ENCODE measurements around the gene PRPF18.

The PRPF18 gene

DNA sequence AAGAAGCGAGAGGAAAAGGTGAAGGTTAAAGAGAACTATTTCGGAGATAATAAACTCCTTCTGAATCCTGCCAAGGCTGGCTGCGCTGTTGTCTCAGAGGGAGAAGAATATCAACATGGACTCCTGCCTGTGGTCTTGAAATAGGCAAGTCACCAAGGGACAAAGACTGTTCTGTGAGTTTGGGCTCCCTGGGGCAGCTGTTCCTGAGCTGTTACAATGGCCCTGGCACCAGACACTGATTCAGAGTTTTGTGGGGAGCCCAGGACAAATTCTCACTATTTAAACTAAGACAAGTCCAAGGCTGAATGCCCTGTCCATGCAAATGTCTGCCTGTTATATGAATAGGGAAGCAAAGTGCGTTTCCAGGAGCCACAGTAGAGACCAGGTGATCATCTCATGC, 81.4 kb downstream of the PRPF18 start:
- no peak overlapping the region for H3K4me3 ChIP-seq (ENCODE audit: low read length)
- no peak for DNase-seq (ENCODE audit: low read depth)
- TF ChIP-seq, protein P1, sequence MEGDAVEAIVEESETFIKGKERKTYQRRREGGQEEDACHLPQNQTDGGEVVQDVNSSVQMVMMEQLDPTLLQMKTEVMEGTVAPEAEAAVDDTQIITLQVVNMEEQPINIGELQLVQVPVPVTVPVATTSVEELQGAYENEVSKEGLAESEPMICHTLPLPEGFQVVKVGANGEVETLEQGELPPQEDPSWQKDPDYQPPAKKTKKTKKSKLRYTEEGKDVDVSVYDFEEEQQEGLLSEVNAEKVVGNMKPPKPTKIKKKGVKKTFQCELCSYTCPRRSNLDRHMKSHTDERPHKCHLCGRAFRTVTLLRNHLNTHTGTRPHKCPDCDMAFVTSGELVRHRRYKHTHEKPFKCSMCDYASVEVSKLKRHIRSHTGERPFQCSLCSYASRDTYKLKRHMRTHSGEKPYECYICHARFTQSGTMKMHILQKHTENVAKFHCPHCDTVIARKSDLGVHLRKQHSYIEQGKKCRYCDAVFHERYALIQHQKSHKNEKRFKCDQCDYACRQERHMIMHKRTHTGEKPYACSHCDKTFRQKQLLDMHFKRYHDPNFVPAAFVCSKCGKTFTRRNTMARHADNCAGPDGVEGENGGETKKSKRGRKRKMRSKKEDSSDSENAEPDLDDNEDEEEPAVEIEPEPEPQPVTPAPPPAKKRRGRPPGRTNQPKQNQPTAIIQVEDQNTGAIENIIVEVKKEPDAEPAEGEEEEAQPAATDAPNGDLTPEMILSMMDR (conservative IDR thresholded peaks at IDR 0.05; ENCODE audit: low read depth, low read length), result no peak

DNA sequence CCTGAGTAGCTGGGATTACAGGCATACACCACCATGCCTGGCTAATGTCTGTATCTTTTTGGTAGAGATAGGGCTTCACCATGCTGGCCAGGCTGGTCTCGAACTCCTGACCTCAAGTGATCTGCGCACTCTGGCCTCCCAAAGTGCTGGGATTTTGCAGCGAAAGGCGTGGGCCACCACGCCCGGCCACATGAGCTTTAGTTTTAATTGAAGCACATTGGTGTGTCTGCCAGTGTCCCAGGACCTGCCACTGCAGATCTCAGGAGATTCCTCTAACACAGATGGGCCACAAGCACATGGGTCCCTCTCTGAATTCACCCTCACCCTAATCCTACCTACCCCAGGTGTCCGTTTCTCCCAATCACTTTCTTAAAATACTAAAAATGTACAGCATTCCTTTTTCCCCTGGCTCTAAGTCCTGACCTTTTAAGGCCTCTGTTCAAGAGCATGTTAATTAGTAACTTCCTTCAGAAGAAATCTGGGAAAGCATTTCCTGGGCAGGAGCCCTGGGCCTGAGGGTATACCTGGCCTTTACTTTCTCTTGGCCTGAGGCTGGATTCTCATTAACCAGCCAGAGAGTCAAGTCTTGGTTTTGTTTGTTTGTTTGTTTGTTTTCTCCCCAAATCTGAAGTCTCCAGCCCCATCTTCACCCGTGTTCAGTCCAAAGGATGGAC, 82.6 kb downstream of the PRPF18 start:
- TF ChIP-seq, protein P1 (conservative IDR thresholded peaks at IDR 0.05; ENCODE audit: low read depth, low read length), result no peak
- no peak for DNase-seq (ENCODE audit: low read depth)
- H3K4me3 ChIP-seq (ENCODE audit: low read length), result no peak overlapping the region

DNA sequence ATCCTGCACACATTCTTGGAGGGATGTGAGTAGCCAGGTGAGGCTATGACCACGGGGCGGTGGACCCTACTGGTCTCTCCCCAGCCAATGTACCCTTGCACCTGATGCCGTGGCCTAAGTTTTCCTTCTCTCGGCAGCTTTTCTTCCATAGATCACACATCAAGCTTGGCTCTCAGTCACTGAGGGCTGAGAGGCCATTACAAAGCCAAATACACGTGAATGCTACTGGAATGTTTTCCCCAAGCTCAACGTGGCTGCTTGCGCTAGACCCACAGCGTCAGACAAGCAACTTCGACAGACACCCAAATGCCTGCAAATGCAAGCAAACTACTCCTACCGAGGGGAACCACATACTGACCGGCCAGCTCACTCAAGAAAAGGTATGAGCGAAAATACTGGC, 83.1 kb downstream of the PRPF18 start:
- TF ChIP-seq, protein P1 (conservative IDR thresholded peaks at IDR 0.05; ENCODE audit: low read depth, low read length), result no peak
- H3K4me3 ChIP-seq (ENCODE audit: low read length), result no peak overlapping the region
- no peak for DNase-seq (ENCODE audit: low read depth)

DNA sequence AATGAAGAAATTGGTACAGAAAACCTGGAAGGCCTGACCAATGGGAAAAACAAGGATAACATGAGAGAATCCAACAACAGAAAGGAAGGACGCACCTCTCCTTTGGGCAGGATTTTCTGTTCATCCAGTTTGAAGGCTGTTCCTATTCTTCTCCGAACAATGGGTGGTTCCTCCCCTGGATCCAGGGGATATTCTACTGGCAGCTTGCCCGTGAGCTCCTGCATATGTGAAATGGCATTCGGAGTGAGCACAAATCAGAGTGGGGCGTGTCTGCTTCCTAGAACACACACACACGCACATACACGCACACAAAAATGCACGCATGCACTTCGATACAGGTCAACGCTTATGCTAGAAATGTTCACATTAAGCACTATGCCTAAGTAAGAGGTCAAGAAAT, 83.5 kb downstream of the PRPF18 start:
- DNase-seq (ENCODE audit: low read depth), result no peak
- TF ChIP-seq, protein P1 (conservative IDR thresholded peaks at IDR 0.05; ENCODE audit: low read depth, low read length), result no peak

DNA sequence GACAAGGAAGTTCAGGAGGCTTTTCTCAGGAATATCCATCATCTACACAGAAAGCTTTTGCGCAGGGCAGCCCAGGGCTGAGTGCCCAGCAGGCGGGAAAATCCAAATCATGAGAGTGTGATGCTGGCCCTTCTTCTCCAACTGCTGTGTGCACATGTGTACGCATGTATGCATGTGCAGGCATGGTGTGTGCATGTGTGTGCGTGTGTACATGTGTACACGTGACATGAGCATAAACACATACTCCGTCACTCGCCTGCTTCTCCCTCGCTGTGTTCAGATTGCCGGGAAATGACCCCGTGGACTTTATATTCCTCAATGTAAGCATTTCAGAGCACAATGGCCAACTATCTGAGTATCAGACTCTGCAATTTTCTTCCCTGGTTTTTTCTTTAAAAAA, 85.1 kb downstream of the PRPF18 start:
- TF ChIP-seq, protein P1 (conservative IDR thresholded peaks at IDR 0.05; ENCODE audit: low read depth, low read length), result no peak
- no peak overlapping the region for H3K4me3 ChIP-seq (ENCODE audit: low read length)
- no peak for DNase-seq (ENCODE audit: low read depth)

More for the DNA sequence above, 83.5 kb downstream of the PRPF18 start:
- no peak overlapping the region for H3K4me3 ChIP-seq (ENCODE audit: low read length)

DNA sequence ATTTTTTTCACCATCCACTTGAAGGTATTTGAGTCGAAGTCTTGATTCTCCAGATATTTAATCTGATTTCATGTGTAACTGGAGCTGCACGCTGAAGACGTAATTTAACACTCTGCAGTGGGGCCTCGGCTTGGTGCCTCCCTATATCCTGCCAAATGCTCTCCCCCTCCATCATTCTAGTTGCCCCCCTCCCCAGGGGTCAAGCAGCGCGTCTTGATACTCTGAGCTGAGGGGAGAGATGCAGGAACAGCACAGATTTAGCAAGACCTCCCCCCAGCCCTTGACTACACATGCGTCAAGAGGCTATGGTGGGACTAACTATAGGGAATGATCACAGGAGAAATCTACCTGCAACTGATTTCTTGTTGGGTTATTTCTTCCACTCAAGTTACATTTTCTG, 85.8 kb downstream of the PRPF18 start:
- TF ChIP-seq, protein P1 (conservative IDR thresholded peaks at IDR 0.05; ENCODE audit: low read depth, low read length), result no peak
- DNase-seq (ENCODE audit: low read depth), result no peak
- H3K4me3 ChIP-seq (ENCODE audit: low read length), result no peak overlapping the region

DNA sequence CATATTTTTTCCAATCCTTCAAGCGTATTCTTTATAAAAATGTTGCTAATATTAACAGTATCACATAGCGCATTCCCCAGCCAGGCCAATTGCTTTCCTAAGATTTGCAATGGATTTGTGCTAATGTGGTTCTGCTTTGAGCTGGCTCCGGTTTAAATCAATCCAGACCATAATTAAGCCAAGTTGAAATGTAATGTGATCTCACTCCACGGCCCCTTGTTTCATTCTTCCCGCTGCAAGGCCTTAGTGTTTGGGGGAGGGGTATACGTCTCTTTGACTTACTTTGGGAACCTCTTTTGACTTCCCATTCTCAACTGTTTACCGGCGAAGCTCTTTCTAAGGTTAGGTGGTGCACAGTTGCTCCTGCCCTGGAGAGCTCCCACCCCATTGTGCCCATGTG, 86.4 kb downstream of the PRPF18 start:
- DNase-seq (ENCODE audit: low read depth), result no peak
- H3K4me3 ChIP-seq (ENCODE audit: low read length), result no peak overlapping the region
- TF ChIP-seq, protein P1 (conservative IDR thresholded peaks at IDR 0.05; ENCODE audit: low read depth, low read length), result no peak
